COLO668 (cell line): ENCODE results near the gene GBP7.
"Not testable (repeated sequence)": the region's sequence is repeated elsewhere in the genome, so short reads cannot be mapped to it uniquely, and the experiment has no call there.

ENCODE experiments used
- DNase-seq: peaks from one replicate; lab custom pipeline; 2025; ENCODE audit not compliant: unreplicated experiment; lab: John Stamatoyannopoulos, UW

GBP7 gene

GRCh38 chr1:89175601-89176256, at the start of gene GBP7:
Gene GBP7, minus strand, starts transcription at chr1:89176003. Its CDS starts 4,068 bp downstream, at chr1:89171935.
- DNase-seq: no peak

- DNase-seq: no peak
These were observed 45.5 kb upstream of the GBP7 start for GRCh38 chr1:89221341-89221740.

- not testable (repeated sequence) for DNase-seq
These were observed 44.0 kb upstream of the GBP7 start for GRCh38 chr1:89219851-89220250.

- not testable (repeated sequence) for DNase-seq
These were observed 43.1 kb upstream of the GBP7 start for GRCh38 chr1:89218941-89219340.

GRCh38 chr1:89213347-89213746, 37.5 kb upstream of the GBP7 start:
- DNase-seq: no peak

GRCh38 chr1:89211035-89211634, 35.3 kb upstream of the GBP7 start:
- no peak for DNase-seq

- no peak for DNase-seq
These were observed 30.6 kb upstream of the GBP7 start for GRCh38 chr1:89206373-89206772.

- no peak for DNase-seq
These were observed 27.4 kb upstream of the GBP7 start for GRCh38 chr1:89203166-89203565.

- no peak for DNase-seq
These were observed 25.4 kb upstream of the GBP7 start for GRCh38 chr1:89201106-89201794.

- no peak for DNase-seq
These were observed 24.9 kb upstream of the GBP7 start for GRCh38 chr1:89200663-89201062.

- DNase-seq: no peak
These were observed 23.8 kb upstream of the GBP7 start for GRCh38 chr1:89199525-89200031.

- DNase-seq: no peak
These were observed 22.8 kb upstream of the GBP7 start, which contains the start of gene GBP4 for GRCh38 chr1:89198491-89199072. Gene GBP4, minus strand, starts transcription at chr1:89198942. Its CDS starts 108 bp downstream, at chr1:89198834.

GRCh38 chr1:89198081-89198480, 22.3 kb upstream of the GBP7 start:
- no peak for DNase-seq

GRCh38 chr1:89195476-89195875, 19.7 kb upstream of the GBP7 start:
- no peak for DNase-seq

GRCh38 chr1:89191314-89191713, 15.5 kb upstream of the GBP7 start:
- DNase-seq: no peak

GRCh38 chr1:89190017-89190416, 14.2 kb upstream of the GBP7 start:
- DNase-seq: no peak

- DNase-seq: no peak
These were observed 3.5 kb upstream of the GBP7 start for GRCh38 chr1:89179343-89179742.

- DNase-seq: no peak
These were observed 1.2 kb upstream of the GBP7 start for GRCh38 chr1:89176971-89177370.

GRCh38 chr1:89174491-89174890, 1.3 kb downstream of the GBP7 start:
- no peak for DNase-seq

- no peak for DNase-seq
These were observed 3.2 kb downstream of the GBP7 start for GRCh38 chr1:89172468-89173143.

GRCh38 chr1:89171067-89171438, 4.8 kb downstream of the GBP7 start:
- DNase-seq: no peak
